ENCODE measurements around the gene CRPPA.

The CRPPA gene

DNA sequence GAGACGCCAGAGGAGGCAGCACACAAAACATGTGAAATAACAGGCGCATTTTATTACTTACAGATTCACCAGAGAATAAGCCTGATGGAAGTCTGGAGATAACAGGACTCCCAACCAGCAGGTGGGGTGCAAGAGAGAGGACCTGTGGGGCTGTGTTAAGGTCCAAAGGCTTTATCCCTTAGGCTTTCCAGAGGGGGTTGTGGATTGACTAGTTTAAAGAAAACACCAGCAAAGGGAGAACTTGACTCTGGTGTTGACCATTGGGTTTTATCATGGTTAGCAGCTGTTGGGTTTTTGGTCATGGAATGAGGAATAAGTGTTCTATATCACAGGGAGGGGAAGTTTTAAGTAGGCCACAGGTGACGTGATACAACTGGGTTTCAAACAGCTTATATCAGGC, 1.6 kb upstream of the CRPPA start:
- DNase-seq (ENCODE audit: low spot score) = no peak

DNA sequence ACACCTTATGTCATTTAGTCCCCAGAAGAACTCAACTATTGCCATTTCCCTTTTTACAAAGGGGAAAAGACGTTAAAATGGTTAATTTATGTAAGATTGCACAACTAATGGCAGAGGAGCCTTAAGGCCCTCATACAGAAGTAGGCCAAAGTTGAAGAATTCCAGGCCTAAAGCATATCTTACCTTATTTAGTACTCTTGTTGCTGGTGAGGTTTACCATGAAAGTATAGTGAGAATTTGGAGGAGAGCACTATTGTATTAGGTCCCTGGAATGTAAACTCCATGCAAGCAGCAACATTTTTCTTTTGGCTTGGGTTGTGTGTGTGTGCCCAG, 731 bp upstream of the CRPPA start:
- DNase-seq (ENCODE audit: low spot score) = no peak

DNA sequence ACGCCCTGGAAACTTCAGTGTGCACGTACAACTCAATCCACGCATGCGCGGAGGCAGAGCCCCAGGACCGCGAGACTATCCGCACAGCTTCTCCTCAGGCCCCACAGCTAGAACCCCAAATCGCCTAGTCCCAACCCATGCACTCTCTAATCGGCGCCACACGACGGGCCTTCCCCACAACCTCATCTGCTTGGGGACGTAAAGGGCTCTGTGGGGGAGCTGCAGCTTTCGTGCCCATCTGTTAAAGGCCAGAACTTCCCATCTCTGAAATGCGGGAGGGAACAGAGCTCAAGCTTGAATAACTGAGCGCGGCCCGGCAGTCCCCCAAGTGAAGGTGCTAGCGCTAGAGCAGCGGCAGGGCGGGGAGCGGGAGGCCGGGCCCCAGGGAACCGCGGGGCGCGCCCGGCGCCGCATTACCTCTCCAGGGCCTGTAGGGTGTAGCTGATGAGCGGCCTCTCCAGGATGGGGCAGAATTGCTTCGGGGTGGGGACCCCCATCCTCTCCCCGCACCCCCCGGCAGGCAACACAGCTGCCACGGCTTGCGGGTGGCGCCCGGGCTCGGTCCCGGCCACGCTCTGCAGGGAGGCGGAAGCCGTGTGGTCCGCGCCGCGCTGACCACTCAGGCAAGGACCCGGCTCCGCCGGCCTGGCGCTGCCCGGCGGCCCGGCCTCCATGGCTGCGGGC, 547 bp downstream of the CRPPA start:
- peak; percentile 80 for DNase-seq (ENCODE audit: low spot score)

DNA sequence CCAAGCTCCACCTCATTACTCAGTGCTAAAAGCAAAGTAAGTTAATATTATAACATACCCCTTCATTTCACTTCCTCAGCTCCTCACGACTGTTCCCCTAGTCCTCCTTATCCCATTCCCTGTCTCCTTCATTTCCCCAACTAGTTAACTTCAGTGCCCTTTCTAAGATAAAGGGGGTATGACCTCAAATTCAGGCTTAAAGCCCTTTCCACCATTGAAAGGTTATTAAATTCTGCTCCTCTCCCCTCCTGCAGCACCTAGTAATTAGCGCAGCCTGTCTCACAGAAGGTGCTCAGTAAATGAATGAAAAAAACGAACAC, 1.0 kb downstream of the CRPPA start:
- no peak for DNase-seq (ENCODE audit: low spot score)

DNA sequence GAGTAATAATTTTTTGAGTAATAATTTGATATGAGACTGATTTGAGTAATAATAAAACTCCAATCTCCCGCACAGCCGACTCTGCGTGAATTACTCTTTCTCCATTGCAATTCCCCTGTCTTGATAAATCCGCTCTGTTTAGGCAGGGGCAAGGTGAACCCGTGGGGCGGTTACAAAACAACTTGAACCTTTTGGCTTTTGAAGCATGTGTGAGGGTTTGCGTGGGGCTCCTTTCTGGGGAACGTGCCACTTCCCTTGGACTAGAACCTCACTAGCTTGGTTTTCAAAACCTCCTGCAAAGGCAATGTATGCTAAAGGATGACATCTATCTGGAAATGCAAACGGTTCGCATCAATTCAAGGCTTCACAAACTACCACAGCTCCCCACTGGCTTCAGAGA, 1.5 kb downstream of the CRPPA start:
- DNase-seq (ENCODE audit: low spot score) = no peak

DNA sequence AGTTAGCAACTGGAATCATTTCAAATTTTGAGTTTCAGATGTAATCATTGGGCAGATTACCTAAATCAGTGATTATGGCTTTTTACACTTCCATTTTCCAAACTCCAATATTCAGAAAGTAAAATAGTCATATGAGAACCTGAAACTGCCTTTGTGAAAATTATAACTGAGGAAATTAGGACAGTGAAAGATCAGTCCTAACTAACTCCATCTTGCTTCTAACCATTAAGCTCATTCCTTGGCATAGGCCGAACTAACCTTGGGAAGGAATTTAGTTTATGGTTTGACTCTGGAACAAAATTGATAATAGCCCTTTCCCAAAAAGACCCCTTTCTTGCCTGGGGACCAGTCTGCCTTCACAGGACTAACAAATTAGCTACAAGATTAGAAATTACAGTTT, 2.2 kb downstream of the CRPPA start:
- DNase-seq (ENCODE audit: low spot score) = no peak

DNA sequence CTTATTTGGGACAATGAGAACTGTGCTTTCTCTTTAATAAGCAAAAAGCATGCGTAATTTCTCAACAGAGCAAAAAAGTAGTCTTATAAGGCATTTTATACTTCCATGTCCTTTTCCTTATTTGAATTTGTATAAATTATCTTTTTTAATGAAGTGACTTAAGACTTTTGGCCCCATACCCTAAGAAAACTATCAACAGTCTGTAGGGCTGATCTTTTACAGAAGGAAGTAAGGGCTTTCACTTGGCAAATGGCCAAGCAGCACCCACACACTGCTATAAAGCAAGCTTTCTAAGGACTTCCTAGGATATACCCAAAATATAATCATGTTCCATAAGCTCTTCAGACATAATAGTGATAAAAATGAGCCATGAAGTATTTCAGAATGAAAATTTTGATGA, 3.4 kb downstream of the CRPPA start:
- no peak for DNase-seq (ENCODE audit: low spot score)

DNA sequence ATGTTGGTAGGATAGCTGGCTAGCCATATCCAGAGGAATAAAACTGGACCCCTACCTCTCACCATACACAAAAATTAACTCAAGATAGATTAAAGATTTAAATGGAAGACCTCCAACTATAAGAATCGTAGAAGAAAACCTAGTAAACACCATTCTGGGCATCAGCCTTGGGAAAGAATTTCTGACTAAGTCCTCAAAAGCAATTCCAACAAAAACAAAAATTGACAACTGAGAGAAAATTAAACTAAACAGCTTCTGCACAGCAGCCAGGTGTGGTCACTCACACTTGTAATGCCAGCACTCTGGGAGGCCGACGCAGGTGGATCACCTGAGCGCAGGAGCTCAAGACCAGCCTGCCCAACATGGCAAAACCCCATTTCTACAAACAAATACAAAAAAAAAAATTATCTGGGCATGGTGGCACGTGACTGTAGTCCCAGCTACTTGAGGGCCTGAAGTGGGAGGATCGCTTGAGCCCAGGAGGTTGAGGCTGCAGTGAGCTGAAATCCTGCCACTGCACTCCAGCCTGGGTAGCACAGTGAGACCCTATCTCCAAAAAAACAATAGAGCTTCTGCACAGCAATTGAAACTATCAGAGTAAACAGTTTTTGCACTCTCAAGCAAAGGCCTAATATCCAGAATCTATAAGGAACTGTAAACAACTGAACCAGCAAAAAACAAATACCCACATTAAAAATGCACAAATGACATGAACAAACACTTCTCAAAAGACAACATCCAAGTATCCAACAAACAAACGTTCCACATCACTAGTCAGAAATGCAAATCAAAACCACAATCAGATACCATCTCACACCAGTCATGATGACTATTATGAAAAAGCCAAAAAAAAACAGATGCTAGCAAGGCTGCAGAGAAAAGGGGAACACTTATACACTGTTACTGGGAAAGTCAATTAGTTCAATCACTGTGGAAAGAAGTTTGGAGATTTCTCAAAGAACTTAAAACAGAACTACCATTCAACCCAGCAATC, 4.8 kb downstream of the CRPPA start:
- DNase-seq (ENCODE audit: low spot score) = no peak

DNA sequence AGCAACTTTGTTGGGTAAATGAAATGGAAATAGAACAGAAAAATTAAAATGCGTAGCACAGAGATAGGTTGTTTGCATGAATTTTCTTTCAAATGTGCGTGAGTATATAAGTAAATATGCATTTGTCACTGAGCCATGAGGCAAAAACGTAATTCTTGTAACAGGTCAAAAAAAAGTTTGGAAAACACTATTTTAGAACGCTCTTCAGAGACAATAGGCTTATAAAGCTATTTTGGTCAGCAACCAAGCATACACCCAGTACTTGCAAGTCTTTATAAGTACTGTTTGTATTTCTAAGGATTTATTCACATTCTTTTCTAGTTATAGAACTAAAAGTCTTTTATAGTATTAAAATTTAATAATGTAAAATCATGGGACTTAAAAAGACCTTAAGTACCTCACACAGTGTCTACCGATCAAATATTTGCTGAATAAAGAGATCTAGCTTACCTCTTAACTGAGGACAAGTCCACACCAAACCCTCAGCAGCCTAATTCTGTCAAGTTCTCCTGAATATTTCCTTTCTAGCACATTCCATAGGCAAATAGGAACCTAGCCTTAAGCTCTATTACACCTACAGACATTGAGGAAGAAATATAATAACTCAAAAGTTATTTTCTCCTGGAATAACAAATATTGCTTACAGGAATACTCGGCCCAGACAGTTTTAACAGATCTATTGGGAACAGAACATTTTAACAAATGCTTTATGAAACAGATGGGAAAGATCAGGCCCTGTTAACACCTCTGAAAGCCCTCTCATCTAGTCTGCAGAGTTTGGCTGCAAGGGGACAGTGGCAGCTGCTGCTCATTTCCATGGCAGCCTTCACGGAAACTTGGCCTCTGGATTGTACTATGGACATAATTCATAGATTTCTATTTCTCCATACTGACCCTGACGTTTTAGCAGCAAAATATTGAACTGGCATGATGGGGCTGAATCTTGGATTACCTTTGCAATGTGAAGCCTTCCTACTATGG, 8.8 kb downstream of the CRPPA start:
- DNase-seq (ENCODE audit: low spot score) = no peak

DNA sequence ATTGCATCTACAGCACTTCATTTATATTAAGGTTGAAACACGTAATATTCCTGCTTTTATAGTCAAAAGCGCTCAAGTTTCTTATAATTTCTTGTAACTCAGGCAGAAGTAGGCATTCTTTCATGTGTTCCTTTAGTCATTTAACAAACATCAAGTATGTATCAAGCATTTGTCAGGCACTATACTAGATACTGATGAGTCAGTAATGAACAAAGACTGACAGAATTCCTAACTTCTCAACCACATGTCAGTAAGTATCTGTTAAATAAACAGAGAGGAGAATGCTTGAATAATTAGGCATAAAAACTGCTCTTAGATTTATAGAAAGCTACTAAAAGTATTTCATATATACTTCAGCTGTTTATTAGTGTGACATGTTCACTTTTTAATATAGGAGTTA, 9.9 kb downstream of the CRPPA start:
- DNase-seq (ENCODE audit: low spot score) = no peak

DNA sequence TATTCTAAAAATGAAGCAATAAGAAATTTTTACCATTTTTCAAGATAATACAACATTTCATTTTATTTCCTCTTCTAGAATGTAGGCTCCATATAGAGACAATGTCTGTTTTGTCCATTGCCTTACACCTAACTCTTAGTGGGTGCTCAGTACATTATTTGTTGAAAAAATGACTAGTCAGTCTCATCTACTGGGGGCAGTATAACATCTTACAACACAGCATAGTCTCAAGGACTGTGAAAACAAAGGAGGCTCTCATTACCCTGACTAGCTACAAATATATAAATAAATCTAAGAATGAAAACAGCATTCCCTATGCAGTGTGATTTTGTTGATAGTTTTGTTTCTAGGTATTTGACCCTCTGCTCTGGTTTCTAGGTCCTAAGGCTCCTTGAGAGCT, 11.6 kb downstream of the CRPPA start:
- DNase-seq (ENCODE audit: low spot score) = no peak

DNA sequence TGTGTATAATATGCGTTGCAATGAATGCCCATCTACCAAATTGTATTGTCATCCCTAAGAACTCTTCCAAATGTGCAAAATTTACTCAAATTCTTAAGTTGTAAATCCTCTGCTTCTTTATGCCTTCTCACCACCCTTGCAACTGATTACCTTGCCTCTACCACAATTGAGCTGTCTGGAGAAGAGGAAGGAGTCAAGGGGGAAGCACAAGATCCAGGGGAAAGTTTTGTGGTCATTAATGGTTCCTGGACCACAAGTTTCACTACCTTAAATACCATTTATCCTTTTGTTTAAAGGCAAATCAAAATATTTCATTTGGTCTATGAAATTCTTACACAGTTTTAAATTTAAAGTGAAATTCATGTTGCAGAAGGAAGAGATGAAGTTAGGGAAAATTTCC, 16.7 kb downstream of the CRPPA start:
- no peak for DNase-seq (ENCODE audit: low spot score)

DNA sequence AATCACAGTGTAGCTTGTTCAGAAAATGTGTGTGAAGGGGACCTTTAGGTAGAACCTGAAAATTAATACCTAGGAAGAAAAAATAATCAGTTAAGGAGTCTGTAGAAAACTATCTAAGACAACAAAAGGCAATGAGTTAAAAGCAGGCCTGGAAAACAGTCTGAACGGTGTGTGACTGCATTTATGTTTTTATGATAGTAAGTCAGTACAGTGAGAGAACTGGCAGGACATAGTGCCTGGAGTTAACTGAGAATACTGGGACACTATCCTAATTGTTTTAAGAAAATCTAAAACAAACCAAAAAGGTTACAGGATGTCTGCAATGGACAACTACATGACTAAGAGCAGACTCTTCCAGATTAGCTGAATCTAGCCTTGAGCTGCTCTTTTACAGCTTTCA, 17.9 kb downstream of the CRPPA start:
- no peak for DNase-seq (ENCODE audit: low spot score)

DNA sequence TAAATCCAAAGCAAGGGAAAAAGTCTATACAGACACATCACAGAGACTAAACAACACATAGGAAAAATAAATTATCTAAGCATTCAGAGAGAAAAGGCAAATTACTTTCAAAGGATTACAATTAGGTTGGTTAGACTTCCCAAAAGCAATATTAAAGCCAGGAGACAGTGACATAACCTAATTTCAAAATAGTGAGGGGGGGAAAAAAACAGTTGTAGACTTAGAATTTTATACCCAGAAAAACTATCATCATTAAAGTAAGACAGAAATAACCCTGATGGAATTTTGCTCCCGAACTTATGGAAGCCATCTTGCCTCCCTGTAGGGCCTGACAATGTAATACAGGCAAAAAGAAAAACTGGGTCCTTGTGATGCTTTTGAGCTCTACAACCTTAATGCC, 18.4 kb downstream of the CRPPA start:
- no peak for DNase-seq (ENCODE audit: low spot score)

DNA sequence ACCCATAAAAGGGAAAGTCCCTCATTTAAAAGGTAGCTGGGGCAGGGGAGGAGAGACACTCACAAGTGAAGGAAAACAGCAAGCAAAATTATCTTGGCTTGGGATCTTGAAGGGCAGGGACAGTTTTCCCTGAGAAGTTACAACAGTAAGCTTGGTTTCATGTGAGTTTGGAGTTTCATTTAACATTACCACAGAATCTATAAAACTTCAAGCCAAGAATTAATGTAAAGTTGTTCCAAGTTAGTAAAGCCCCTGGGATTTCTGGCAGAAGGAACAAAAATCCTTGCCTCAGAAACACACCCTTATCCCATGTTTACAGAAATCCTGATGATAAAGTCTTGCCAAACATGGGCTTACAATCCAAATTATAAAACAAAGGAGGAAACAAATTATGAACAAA, 19.2 kb downstream of the CRPPA start:
- DNase-seq (ENCODE audit: low spot score) = no peak

DNA sequence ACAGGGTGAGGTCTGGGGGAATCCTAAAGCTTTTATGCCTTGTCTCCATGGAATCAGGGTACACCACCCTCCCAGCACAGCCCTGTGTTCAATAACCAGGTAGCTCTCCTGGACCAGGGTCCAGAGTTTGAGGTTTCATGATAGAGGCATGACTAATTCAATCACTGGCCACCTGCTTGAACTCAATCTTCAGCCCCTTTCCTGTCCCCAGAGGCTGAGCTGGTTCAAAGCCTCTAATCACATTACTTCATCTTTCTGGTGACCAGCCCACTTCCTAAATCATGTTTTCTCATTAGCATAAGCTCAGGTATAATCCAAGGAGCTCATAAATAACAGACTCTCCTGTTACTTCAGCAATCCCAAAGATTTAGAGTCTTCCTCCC, 20.5 kb downstream of the CRPPA start:
- DNase-seq (ENCODE audit: low spot score) = no peak

DNA sequence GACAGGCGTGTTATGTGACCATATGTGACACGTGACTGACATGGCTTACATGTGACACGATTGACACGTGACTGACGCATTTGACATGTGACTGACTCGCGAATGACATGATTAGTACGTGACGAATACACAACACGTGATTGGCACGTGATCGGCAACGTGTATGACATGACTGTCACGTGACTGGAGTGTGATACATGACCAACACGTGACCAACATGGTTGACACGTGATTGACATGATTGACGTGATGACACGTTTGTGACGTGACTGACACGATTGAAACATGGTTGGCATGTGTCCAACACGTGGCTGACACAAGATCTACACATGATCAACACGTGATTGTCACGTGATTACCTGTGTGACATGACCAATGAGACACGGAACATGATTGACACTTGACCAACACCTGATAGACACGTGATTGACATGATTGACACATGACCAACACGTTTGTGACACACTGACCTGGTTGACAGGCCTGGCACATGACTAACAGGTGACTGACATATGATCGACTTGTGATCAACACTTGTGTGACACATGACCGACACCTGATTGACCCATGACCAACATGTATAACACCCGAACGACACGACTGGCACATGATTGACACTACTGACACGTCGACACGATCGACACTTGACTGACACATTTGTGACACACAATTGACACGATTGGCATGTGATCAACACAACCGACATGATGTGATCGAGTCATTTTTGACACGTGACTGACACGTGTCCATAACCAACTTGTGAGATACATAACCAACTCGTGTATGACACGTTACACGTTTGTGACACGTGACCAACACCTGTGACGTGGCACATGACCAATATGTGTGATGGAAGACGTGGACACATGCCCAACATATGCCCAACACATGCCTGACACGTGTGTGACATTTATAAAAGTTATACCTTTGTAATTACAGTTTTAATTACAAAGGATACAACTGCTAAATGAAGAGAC, 21.1 kb downstream of the CRPPA start:
- no peak for DNase-seq (ENCODE audit: low spot score)

DNA sequence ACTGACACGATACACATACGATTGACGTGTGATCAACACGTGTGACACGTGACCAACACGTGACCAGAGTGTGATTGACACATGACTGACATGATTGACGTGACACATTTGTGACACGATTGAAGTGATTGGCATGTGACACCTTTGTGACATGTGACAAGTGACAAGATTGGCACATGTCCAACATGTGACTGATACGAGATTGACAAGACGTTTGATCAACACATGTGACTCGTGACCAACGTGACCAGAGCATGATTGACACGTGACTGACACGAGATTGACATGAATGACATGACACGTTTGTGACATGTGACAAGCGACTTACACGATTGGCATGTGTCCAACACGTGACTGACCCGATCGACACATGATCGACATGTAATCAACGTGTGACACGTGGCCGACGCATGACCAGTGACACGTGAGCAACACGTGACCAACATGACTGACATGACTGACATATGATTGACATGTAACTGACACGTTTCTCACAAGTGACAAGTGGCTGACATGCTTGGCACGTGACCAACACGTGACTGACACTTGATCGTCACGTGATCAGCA, 22.0 kb downstream of the CRPPA start:
- no peak for DNase-seq (ENCODE audit: low spot score)

DNA sequence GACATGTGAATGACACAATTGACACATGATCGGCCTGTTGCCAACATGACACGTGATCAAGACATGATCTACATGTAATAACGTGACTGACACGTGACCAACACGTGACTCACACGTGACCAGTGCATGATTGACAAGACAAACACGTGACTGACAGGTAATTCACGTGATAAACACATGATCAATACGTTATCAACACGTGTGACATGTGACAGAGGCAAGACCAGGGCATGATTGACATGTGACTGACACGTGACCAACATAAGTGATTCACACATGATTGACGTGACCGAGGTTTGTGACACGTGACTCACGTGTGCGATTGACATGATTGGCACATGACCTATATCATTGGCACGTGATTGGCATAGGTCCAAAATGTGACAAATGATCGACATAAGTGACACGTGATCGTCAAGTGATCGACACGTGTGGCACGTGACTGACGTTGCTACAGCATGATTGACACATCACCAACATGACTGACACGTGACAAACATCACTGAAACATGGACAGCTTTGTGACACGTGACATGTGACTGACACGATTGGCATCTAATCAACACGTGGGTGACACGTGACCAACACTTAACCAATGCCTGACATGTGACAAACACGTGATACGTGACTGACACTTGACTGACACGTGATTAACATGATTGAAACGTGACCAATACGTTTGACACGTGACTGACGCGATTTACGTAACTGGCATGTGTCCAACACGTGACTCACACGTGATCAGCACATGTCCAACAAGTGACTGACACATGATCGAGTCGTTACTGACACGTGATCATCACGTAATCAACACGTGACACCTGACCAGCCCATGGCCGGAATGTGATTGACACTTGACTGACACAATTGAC, 23.0 kb downstream of the CRPPA start:
- no peak for DNase-seq (ENCODE audit: low spot score)

DNA sequence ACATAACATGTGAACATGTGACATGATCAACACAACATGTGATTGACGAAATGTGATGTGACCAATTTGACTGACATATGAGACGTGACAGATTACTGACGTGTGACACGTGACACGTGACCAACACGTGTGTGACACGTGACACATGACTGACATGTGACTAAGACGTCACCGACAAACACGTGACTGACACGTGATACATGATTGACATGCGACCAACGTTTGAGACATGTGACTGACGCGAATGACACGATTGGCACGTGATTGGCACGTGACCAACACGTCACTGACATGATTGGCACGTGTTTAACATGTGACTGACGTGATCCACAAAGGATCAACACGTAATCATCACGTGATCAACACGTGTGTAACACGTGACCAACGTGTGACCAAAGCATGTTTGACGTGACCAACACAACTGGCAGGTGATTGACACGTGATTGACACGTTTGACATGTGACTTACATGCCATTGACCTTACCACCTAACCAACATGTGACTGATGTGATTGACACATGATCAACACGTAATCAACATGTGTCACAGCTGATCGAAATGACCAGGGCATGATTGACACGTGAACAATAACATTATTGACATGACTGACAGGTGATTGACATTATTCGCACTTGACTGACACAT, 23.7 kb downstream of the CRPPA start:
- no peak for DNase-seq (ENCODE audit: low spot score)

Measured in CD4-positive, alpha-beta T cell treated with Interleukin-6 at 100 ng/mL for 8 hours (primary cell).